ENCODE measurements around the gene CYS1. TPM values are rescaled to one million over a fixed set of nuclear protein-coding genes. Genes with fewer than 3 reads are reported as not detected.

CYS1 gene
- total and polyA plus RNA-seq, 8 donors = 0.60 to 18.8 (median 15.8) TPM

DNA sequence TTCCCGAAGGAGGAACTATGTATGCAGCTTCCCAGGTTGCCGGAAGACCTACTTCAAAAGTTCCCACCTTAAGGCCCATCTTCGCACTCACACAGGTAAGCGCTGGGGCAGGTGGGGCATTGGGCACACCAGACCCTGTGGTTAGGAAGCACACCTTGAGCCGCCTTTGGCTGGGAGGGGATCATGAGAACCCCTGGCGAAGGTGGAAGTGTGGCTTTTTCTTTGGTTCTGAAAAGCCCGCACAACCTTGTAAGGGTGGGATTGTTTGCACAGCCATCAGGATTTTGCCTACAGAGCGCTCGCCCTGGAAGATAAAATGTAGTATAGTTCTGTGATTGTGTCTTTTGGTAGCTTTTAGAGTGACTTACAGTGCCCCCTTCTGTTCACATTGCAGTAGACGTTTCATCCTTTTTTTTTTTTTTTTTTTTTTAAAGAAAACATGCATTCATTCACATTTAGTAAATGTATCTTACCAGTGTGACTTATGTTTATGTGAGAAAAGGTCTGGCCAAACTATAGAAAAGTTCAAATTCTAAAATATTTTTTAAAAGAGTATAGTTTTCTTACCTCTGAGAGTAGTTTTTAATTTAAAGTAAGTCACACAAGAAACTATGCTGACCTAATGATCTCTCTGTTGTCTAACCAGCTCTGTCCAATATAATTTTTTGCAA lies 31.6 kb downstream of the CYS1 start:
- no peaks in the 10 kb centered on the region for H3K9me3 ChIP-seq
- H3K27ac ChIP-seq = no peak overlapping the region
- TF ChIP-seq, protein P1, sequence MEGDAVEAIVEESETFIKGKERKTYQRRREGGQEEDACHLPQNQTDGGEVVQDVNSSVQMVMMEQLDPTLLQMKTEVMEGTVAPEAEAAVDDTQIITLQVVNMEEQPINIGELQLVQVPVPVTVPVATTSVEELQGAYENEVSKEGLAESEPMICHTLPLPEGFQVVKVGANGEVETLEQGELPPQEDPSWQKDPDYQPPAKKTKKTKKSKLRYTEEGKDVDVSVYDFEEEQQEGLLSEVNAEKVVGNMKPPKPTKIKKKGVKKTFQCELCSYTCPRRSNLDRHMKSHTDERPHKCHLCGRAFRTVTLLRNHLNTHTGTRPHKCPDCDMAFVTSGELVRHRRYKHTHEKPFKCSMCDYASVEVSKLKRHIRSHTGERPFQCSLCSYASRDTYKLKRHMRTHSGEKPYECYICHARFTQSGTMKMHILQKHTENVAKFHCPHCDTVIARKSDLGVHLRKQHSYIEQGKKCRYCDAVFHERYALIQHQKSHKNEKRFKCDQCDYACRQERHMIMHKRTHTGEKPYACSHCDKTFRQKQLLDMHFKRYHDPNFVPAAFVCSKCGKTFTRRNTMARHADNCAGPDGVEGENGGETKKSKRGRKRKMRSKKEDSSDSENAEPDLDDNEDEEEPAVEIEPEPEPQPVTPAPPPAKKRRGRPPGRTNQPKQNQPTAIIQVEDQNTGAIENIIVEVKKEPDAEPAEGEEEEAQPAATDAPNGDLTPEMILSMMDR (IDR thresholded peaks at IDR 0.05) = peak; percentile 54 to 55
- no peaks in the 10 kb centered on the region for H3K27me3 ChIP-seq
- H3K4me1 ChIP-seq = peaks cover 3 to 67% of the 10 kb centered on the region in 2 donors
- H3K4me3 ChIP-seq = no peak overlapping the region
- H3K36me3 ChIP-seq = peaks cover 0 to 65% of the 10 kb centered on the region in 2 donors
- peak in 3 of 4 donors; percentile 47 to 76 (median 60) for DNase-seq
- ATAC-seq = peak; percentile 48
- intact Hi-C loops (cut with DNase I) = loop anchor here in 1 of 2 donors (5.0 to 10.0 kb wide), 2 partner anchors 64 to 231 kb away; no protein-coding TSS in a partner anchor

DNA sequence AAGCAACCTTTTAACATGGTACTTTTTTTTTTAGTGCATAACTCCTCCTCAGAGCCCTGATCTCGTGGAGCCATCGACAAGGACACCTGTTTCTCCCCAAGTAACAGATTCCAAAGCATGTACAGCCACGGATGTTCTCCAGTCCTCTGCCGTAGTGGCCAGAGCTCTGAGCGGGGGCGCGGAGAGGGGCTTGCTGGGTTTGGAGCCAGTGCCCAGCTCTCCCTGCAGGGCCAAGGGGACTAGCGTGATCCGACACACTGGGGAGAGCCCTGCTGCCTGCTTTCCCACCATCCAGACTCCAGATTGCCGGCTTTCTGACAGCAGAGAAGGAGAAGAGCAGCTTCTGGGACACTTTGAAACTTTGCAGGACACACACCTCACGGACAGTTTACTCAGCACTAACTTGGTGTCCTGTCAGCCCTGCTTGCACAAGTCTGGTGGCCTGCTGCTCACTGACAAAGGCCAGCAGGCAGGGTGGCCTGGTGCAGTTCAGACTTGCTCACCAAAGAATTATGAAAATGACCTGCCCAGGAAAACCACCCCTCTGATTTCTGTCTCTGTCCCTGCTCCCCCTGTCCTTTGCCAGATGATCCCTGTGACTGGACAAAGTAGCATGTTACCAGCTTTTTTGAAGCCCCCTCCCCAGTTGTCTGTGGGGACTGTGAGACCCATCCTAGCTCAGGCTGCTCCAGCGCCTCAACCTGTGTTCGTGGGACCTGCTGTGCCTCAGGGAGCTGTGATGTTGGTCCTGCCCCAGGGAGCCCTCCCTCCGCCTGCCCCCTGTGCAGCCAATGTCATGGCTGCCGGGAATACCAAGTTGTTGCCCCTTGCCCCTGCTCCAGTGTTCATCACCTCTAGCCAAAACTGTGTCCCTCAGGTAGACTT lies 32.4 kb downstream of the CYS1 start:
- H3K36me3 ChIP-seq = peaks cover 0 to 59% of the 10 kb centered on the region in 2 donors
- no peaks in the 10 kb centered on the region for H3K9me3 ChIP-seq
- no peaks in the 10 kb centered on the region for H3K27me3 ChIP-seq
- no peak overlapping the region for H3K27ac ChIP-seq
- peaks cover 3 to 60% of the 10 kb centered on the region in 2 donors for H3K4me1 ChIP-seq
- DNase-seq (peak in 1 of 4 donors; percentile 46), ATAC-seq (no peak)
- intact Hi-C loops (cut with DNase I) = loop anchor here in 1 of 2 donors (5.0 to 10.0 kb wide), 2 partner anchors 63 to 231 kb away; no protein-coding TSS in a partner anchor
- TF ChIP-seq, protein P1 (IDR thresholded peaks at IDR 0.05) = no peak
- H3K4me3 ChIP-seq = no peak overlapping the region

DNA sequence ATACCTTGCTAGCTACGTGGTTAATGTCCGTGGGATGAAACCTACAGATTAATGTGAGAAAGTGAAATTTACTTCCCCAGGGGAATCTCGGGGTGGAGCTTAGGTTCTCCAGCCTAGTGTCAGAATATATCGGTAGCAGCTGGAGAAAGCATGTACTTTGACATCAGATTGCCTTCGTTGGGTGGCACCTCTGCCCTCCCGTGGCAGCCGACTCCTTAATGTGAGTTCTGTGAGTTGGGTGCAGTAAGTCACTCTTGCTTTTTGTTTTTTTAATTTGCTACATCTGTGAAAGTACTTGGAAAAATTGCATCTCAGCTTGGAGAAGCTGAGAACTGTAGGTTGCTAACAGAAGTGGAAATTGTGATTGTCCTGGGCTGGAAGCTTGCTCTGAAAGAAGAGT lies 33.3 kb downstream of the CYS1 start:
- Histone ChIP-seq H3K27ac (peak overlapping the region in 1 of 2 donors; percentile 18), H3K9me3 (no peaks in the 10 kb centered on the region), H3K4me3 (no peak overlapping the region), H3K4me1 (peaks cover 3 to 63% of the 10 kb centered on the region in 2 donors), H3K27me3 (peaks cover 0 to 8% of the 10 kb centered on the region in 2 donors), H3K36me3 (peaks cover 0 to 50% of the 10 kb centered on the region in 2 donors)
- intact Hi-C loops (cut with DNase I) = loop anchor here in 1 of 2 donors (5.0 to 10.0 kb wide), 2 partner anchors 62 to 230 kb away; no protein-coding TSS in a partner anchor
- ATAC-seq (no peak), DNase-seq (peak in 1 of 4 donors; percentile 10)
- TF ChIP-seq, protein P1 (IDR thresholded peaks at IDR 0.05) = no peak

DNA sequence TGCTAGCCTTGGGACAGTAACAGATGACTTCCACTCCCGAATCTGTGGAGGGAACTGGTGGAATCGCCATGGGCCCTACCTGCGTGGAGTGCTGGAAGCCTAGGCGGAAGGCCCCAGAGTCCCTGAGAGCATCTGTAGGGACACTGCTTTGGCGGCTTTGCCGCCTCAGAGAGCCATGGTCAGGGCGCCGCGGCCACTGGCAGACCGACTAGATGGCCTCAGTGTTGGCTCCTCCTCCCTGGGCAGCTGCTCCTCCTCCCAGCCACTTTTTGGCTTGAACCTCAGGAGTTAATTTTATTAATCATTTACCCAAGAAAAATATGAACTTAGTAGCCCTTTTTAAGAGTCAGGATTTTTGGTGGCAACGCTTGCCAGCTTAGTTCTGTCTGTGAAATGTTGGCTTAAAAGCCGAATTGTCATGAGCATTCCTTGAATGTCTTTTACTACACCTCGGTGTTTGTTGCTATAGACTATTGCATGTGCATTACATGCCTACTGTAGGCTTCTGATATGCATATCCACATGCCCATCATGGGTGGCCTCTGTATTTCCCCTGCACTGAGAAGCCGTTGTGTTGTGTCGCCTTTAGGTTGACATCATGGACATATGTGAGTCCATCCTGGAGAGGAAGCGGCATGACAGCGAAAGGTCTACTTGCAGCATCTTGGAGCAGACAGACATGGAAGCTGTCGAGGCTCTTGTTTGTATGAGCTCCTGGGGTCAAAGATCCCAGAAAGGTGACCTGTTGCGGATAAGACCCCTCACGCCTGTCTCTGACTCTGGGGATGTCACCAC lies 34.5 kb downstream of the CYS1 start:
- peak in 1 of 4 donors; percentile 80 for DNase-seq
- no peaks in the 10 kb centered on the region for H3K9me3 ChIP-seq
- H3K4me1 ChIP-seq = peaks cover 3 to 70% of the 10 kb centered on the region in 2 donors
- no peak for ATAC-seq
- H3K4me3 ChIP-seq = peak overlapping the region in 1 of 2 donors; percentile 57
- H3K27me3 ChIP-seq = peaks cover 0 to 8% of the 10 kb centered on the region in 2 donors
- TF ChIP-seq, protein P1 (IDR thresholded peaks at IDR 0.05) = no peak
- peak overlapping the region in 1 of 2 donors; percentile 18 for H3K27ac ChIP-seq
- H3K36me3 ChIP-seq = peaks cover 0 to 39% of the 10 kb centered on the region in 2 donors
- intact Hi-C loops (cut with DNase I) = loop anchor here in 1 of 2 donors (5.0 to 10.0 kb wide), 2 partner anchors 61 to 228 kb away; no protein-coding TSS in a partner anchor

Measured in left lung (tissue), 10 donors.